HEK293 (cell line): ENCODE data around the gene AFAP1L2.

ENCODE experiments used
- ATF2 ChIP-seq: fragments of 450-650 bp; formaldehyde crosslinking; IDR thresholded peaks from 2 replicates; pipeline ENCODE4 v1.5.1; 2016; ENCODE audit warnings: missing biosample characterization, missing genetic modification characterization, low read depth
- GLIS2 ChIP-seq: fragments of 450-650 bp; formaldehyde crosslinking; IDR thresholded peaks from 2 replicates; pipeline ENCODE4 v1.5.1; 2016; ENCODE audit warnings: missing biosample characterization, missing genetic modification characterization
- ZBTB8A ChIP-seq: fragments of 450-650 bp; formaldehyde crosslinking; IDR thresholded peaks from 2 replicates; pipeline ENCODE4 v1.5.1; 2016; ENCODE audit warnings: missing biosample characterization, missing genetic modification characterization
- ZNF157 ChIP-seq: fragments of 450-650 bp; formaldehyde crosslinking; IDR thresholded peaks from 2 replicates; pipeline ENCODE4 v1.5.1; 2016; ENCODE audit warnings: missing biosample characterization, missing genetic modification characterization
- ZNF600 ChIP-seq: fragments of 450-650 bp; formaldehyde crosslinking; IDR thresholded peaks from 2 replicates; pipeline ENCODE4 v1.5.1; 2016; ENCODE audit warnings: missing biosample characterization, missing genetic modification characterization
- ZNF777 ChIP-seq: fragments of 450-650 bp; formaldehyde crosslinking; IDR thresholded peaks from 2 replicates; pipeline ENCODE4 v1.5.1; 2017; ENCODE audit warnings: missing biosample characterization, missing genetic modification characterization, borderline replicate concordance
- TF ChIP-seq, protein P1 (sequence below): fragments of 450-650 bp; formaldehyde crosslinking; IDR thresholded peaks from 2 replicates; pipeline ENCODE4 v1.5.1; 2016; ENCODE audit warnings: missing biosample characterization, missing genetic modification characterization
- TF ChIP-seq, protein P2 (sequence below): fragments of 450-650 bp; formaldehyde crosslinking; IDR thresholded peaks from 2 replicates; pipeline ENCODE4 v1.5.0; 2017; ENCODE audit warnings: missing biosample characterization, missing genetic modification characterization, borderline replicate concordance
- TF ChIP-seq, protein P3 (sequence below): sonication (generic); formaldehyde crosslinking; IDR thresholded peaks from 2 replicates; pipeline ENCODE4 v1.8.1; 2022; ENCODE audit warnings: mild to moderate bottlenecking, moderate library complexity, missing genetic modification reagents
- TF ChIP-seq, protein P4 (sequence below): fragments of 450-650 bp; formaldehyde crosslinking; conservative IDR thresholded peaks from 2 replicates; pipeline ENCODE4 v1.5.1; 2016; ENCODE audit warnings: low read depth, missing biosample characterization, missing genetic modification characterization

DNA sequence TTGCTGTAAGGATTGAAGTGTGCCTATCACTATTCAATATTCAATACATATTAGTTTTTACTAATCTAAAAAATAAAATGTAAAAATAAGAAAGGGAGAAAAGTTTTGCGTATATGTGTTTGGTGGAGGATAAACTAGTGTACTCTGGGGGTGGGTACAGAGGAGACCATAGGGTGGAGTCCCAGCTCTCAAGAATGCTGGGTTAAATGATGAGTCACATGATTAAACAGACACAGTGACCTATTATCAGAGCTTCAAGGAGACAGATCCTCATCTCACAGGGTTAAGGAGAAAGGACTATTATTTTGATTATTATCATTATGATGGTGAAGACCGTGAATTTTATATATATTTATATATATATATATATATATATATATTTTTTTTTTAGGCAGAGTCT lies 77.5 kb downstream of the AFAP1L2 start:
- TF ChIP-seq, protein P1, sequence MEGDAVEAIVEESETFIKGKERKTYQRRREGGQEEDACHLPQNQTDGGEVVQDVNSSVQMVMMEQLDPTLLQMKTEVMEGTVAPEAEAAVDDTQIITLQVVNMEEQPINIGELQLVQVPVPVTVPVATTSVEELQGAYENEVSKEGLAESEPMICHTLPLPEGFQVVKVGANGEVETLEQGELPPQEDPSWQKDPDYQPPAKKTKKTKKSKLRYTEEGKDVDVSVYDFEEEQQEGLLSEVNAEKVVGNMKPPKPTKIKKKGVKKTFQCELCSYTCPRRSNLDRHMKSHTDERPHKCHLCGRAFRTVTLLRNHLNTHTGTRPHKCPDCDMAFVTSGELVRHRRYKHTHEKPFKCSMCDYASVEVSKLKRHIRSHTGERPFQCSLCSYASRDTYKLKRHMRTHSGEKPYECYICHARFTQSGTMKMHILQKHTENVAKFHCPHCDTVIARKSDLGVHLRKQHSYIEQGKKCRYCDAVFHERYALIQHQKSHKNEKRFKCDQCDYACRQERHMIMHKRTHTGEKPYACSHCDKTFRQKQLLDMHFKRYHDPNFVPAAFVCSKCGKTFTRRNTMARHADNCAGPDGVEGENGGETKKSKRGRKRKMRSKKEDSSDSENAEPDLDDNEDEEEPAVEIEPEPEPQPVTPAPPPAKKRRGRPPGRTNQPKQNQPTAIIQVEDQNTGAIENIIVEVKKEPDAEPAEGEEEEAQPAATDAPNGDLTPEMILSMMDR (tag by site-specific recombination): no peak
- TF ChIP-seq, protein P2, sequence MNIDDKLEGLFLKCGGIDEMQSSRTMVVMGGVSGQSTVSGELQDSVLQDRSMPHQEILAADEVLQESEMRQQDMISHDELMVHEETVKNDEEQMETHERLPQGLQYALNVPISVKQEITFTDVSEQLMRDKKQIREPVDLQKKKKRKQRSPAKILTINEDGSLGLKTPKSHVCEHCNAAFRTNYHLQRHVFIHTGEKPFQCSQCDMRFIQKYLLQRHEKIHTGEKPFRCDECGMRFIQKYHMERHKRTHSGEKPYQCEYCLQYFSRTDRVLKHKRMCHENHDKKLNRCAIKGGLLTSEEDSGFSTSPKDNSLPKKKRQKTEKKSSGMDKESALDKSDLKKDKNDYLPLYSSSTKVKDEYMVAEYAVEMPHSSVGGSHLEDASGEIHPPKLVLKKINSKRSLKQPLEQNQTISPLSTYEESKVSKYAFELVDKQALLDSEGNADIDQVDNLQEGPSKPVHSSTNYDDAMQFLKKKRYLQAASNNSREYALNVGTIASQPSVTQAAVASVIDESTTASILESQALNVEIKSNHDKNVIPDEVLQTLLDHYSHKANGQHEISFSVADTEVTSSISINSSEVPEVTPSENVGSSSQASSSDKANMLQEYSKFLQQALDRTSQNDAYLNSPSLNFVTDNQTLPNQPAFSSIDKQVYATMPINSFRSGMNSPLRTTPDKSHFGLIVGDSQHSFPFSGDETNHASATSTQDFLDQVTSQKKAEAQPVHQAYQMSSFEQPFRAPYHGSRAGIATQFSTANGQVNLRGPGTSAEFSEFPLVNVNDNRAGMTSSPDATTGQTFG (tag by site-specific recombination): no peak
- TF ChIP-seq ZBTB8A (no peak), ATF2 (tag by site-specific recombination) (no peak), GLIS2 (tag by site-specific recombination) (no peak), ZNF777 (no peak), ZNF157 (tag by site-specific recombination) (no peak), ZNF600 (tag by site-specific recombination) (no peak)
- TF ChIP-seq, protein P3, sequence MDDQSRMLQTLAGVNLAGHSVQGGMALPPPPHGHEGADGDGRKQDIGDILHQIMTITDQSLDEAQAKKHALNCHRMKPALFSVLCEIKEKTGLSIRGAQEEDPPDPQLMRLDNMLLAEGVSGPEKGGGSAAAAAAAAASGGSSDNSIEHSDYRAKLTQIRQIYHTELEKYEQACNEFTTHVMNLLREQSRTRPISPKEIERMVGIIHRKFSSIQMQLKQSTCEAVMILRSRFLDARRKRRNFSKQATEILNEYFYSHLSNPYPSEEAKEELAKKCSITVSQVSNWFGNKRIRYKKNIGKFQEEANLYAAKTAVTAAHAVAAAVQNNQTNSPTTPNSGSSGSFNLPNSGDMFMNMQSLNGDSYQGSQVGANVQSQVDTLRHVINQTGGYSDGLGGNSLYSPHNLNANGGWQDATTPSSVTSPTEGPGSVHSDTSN (CRISPR knock-in tag): no peak
- TF ChIP-seq, protein P4, sequence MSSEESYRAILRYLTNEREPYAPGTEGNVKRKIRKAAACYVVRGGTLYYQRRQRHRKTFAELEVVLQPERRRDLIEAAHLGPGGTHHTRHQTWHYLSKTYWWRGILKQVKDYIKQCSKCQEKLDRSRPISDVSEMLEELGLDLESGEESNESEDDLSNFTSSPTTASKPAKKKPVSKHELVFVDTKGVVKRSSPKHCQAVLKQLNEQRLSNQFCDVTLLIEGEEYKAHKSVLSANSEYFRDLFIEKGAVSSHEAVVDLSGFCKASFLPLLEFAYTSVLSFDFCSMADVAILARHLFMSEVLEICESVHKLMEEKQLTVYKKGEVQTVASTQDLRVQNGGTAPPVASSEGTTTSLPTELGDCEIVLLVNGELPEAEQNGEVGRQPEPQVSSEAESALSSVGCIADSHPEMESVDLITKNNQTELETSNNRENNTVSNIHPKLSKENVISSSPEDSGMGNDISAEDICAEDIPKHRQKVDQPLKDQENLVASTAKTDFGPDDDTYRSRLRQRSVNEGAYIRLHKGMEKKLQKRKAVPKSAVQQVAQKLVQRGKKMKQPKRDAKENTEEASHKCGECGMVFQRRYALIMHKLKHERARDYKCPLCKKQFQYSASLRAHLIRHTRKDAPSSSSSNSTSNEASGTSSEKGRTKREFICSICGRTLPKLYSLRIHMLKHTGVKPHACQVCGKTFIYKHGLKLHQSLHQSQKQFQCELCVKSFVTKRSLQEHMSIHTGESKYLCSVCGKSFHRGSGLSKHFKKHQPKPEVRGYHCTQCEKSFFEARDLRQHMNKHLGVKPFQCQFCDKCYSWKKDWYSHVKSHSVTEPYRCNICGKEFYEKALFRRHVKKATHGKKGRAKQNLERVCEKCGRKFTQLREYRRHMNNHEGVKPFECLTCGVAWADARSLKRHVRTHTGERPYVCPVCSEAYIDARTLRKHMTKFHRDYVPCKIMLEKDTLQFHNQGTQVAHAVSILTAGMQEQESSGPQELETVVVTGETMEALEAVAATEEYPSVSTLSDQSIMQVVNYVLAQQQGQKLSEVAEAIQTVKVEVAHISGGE (tag by site-specific recombination): no peak
